ENCODE data around the gene EDRF1. TPM values are rescaled to one million over a fixed set of nuclear protein-coding genes. Genes with fewer than 3 reads are reported as not detected.

The EDRF1 gene
- total and polyA plus RNA-seq, 4 donors = 9.4 to 54.6 (median 17.6) TPM

GRCh38 chr10:125783957-125784356 is 64.4 kb downstream of the EDRF1 start:
- 51 to 69% methylated on average over 6 of the region's 6 CpGs for WGBS, 2 donors
- no peak overlapping the region for H3K4me3 ChIP-seq
- ATAC-seq (ENCODE audit: insufficient read depth, low FRiP score) (no peak), DNase-seq (peak in 2 of 3 donors; percentile 12 to 19)
- peaks cover 0 to 9% (median 4%) of the 10 kb centered on the region in 4 donors for H3K36me3 ChIP-seq (ENCODE audit: control insufficient read depth in 4 of 4, insufficient read depth in 4 of 4, low read length in 4 of 4)
- no peaks in the 10 kb centered on the region for H3K9me3 ChIP-seq (ENCODE audit: control insufficient read depth in 4 of 4, insufficient read depth in 3 of 4, low read length in 3 of 4)
- TF ChIP-seq CTCF (IDR thresholded peaks at IDR 0.05; ENCODE audit: control extremely low read depth, extremely low read depth) = no peak
- no peak overlapping the region for H3K27ac ChIP-seq (ENCODE audit: low read depth in 1 of 2, low read length in 1 of 2)
- H3K27me3 ChIP-seq (ENCODE audit: control insufficient read depth in 3 of 3, insufficient read depth in 3 of 3, low read length in 2 of 3) = no peaks in the 10 kb centered on the region
- H3K4me1 ChIP-seq (ENCODE audit: control insufficient read depth in 5 of 5, insufficient read depth in 5 of 5, low read length in 5 of 5) = no peaks in the 10 kb centered on the region
- H3K9ac ChIP-seq (ENCODE audit: insufficient read depth in 1 of 2, low read length in 2 of 2) = no peak overlapping the region

GRCh38 chr10:125785791-125786190 is 66.3 kb downstream of the EDRF1 start:
- Histone ChIP-seq H3K9me3 (ENCODE audit: control insufficient read depth in 4 of 4, insufficient read depth in 3 of 4, low read length in 3 of 4) (no peaks in the 10 kb centered on the region), H3K36me3 (ENCODE audit: control insufficient read depth in 4 of 4, insufficient read depth in 4 of 4, low read length in 4 of 4) (peaks cover 0 to 18% (median 8%) of the 10 kb centered on the region in 4 donors), H3K4me1 (ENCODE audit: control insufficient read depth in 5 of 5, insufficient read depth in 5 of 5, low read length in 5 of 5) (no peaks in the 10 kb centered on the region), H3K27me3 (ENCODE audit: control insufficient read depth in 3 of 3, insufficient read depth in 3 of 3, low read length in 2 of 3) (no peaks in the 10 kb centered on the region), H3K27ac (ENCODE audit: low read depth in 1 of 2, low read length in 1 of 2) (no peak overlapping the region), H3K4me3 (no peak overlapping the region), H3K9ac (ENCODE audit: insufficient read depth in 1 of 2, low read length in 2 of 2) (no peak overlapping the region)
- DNase-seq = no peak
- WGBS, 2 donors = 74 to 86% methylated on average over 9 of the region's 9 CpGs
- no peak for ATAC-seq (ENCODE audit: insufficient read depth, low FRiP score)
- no peak for TF ChIP-seq CTCF (IDR thresholded peaks at IDR 0.05; ENCODE audit: control extremely low read depth, extremely low read depth)

GRCh38 chr10:125788156-125789034 is 68.9 kb downstream of the EDRF1 start:
- Histone ChIP-seq H3K36me3 (ENCODE audit: control insufficient read depth in 4 of 4, insufficient read depth in 4 of 4, low read length in 4 of 4) (peaks cover 9 to 29% (median 17%) of the 10 kb centered on the region in 4 donors), H3K9me3 (ENCODE audit: control insufficient read depth in 4 of 4, insufficient read depth in 3 of 4, low read length in 3 of 4) (no peaks in the 10 kb centered on the region), H3K4me3 (no peak overlapping the region), H3K4me1 (ENCODE audit: control insufficient read depth in 5 of 5, insufficient read depth in 5 of 5, low read length in 5 of 5) (no peaks in the 10 kb centered on the region), H3K27ac (ENCODE audit: low read depth in 1 of 2, low read length in 1 of 2) (no peak overlapping the region), H3K9ac (ENCODE audit: insufficient read depth in 1 of 2, low read length in 2 of 2) (no peak overlapping the region), H3K27me3 (ENCODE audit: control insufficient read depth in 3 of 3, insufficient read depth in 3 of 3, low read length in 2 of 3) (no peaks in the 10 kb centered on the region)
- DNase-seq = no peak
- TF ChIP-seq CTCF (IDR thresholded peaks at IDR 0.05; ENCODE audit: control extremely low read depth, extremely low read depth) = no peak
- ATAC-seq (ENCODE audit: insufficient read depth, low FRiP score) = no peak
- WGBS, 2 donors = 81 to 84% methylated on average over 17 of the region's 17 CpGs
